SK-N-SH (cell line): ENCODE results near the gene SUN2. TPM values are rescaled to one million over a fixed set of nuclear protein-coding genes. Genes with fewer than 3 reads are reported as not detected.

Experiments
- CTCF ChIA-PET: fragments of 300-600, 350-600 bp; formaldehyde crosslinking; extraction: SDS; loops from one replicate; lab custom pipeline; 2021; lab: Yijun Ruan, JAX
- POLR2A ChIA-PET: fragments of 350-600 bp; sonication (Branson Sonifier 250); formaldehyde crosslinking; extraction: SDS; loops from one replicate; lab custom pipeline; 2020; ENCODE audit warnings: antibody characterized with exemption, inconsistent platforms; lab: Yijun Ruan, JAX
- DNase-seq: peaks from one replicate; pipeline ENCODE4 v3.0.0; 2012
- H2AFZ ChIP-seq: fragments of 200-600 bp; sonication (generic); 2 replicates; pipeline ENCODE4 v1.8.1; 2016; ENCODE audit warnings: antibody characterized with exemption, mild to moderate bottlenecking, low read depth
- H3F3A ChIP-seq: fragments of 200-600 bp; sonication (generic); replicated peaks from 2 replicates; pipeline ENCODE3; 2016; ENCODE audit warnings: antibody characterized with exemption, mild to moderate bottlenecking; ENCODE audit not compliant: insufficient read depth
- H3K27ac ChIP-seq, 2 experiments: fragments of 200-500 bp in 1 of 2; fragments of 200-600 bp in 1 of 2; sonication (Bioruptor generic) in 1 of 2; sonication (generic), shearing (Covaris generic) in 1 of 2; 2 replicates each; pipeline versions ENCODE4 v1.5.1 to v1.6.1; 2014 to 2016; ENCODE audit warnings: low read depth in 2 of 2, inconsistent platforms in 1 of 2, low read length in 1 of 2, mild to moderate bottlenecking in 1 of 2, mixed read lengths in 1 of 2
- H3K27me3 ChIP-seq: fragments of 200-600 bp; sonication (generic), shearing (Covaris generic); 2 replicates; pipeline ENCODE4 v1.6.1; 2016; ENCODE audit warnings: mixed run types; ENCODE audit not compliant: insufficient read depth
- H3K36me3 ChIP-seq, 2 experiments: fragments of 200-500 bp in 1 of 2; fragments of 200-600 bp in 1 of 2; sonication (Bioruptor generic) in 1 of 2; sonication (generic) in 1 of 2; replicated peaks in 1 of 2; 2 replicates each; pipeline versions ENCODE3 to v1.5.1; 2014 to 2016; ENCODE audit warnings: low read length in 1 of 2, mild to moderate bottlenecking in 1 of 2; ENCODE audit not compliant: insufficient read depth in 2 of 2, control insufficient read depth in 1 of 2
- H3K4me1 ChIP-seq, 2 experiments: fragments of 200-500 bp in 1 of 2; fragments of 200-600 bp in 1 of 2; sonication (Bioruptor generic) in 1 of 2; sonication (generic), shearing (Covaris generic) in 1 of 2; 2 replicates each; pipeline versions ENCODE4 v1.5.1 to v1.6.1; 2014 to 2016; ENCODE audit warnings: low read depth in 1 of 2, low read length in 1 of 2, mixed run types in 1 of 2; ENCODE audit not compliant: insufficient read depth in 2 of 2, control insufficient read depth in 1 of 2
- H3K4me2 ChIP-seq: fragments of 200-600 bp; sonication (generic), shearing (Covaris generic); 2 replicates; pipeline ENCODE4 v1.6.1; 2017; ENCODE audit warnings: mixed run types
- H3K4me3 ChIP-seq, 2 experiments: fragments of 200-500 bp in 1 of 2; fragments of 200-600 bp in 1 of 2; sonication (Bioruptor generic) in 1 of 2; sonication (generic), shearing (Covaris generic) in 1 of 2; 2 replicates each; pipeline versions ENCODE4 v1.5.1 to v1.8.1; 2014 to 2016; ENCODE audit warnings: low read depth in 2 of 2, inconsistent platforms in 1 of 2, low read length in 1 of 2, mild to moderate bottlenecking in 1 of 2, mixed read lengths in 1 of 2, moderate library complexity in 1 of 2
- H3K79me2 ChIP-seq: fragments of 200-600 bp; sonication (generic); 2 replicates; pipeline ENCODE4 v1.8.1; 2017; ENCODE audit warnings: mild to moderate bottlenecking; ENCODE audit not compliant: insufficient read depth
- H3K9ac ChIP-seq: fragments of 200-600 bp; sonication (generic); 2 replicates; pipeline ENCODE4 v1.6.1; 2017; ENCODE audit warnings: mixed run types
- H3K9me2 ChIP-seq: fragments of 200-600 bp; sonication (generic); 2 replicates; pipeline ENCODE4 v1.6.1; 2017; ENCODE audit warnings: mixed run types
- H3K9me3 ChIP-seq: fragments of 200-600 bp; sonication (generic); 2 replicates; pipeline ENCODE4 v1.6.1; 2017; ENCODE audit warnings: mixed run types, mild to moderate bottlenecking, moderate library complexity
- H4K20me1 ChIP-seq: fragments of 200-600 bp; sonication (generic); 2 replicates; pipeline ENCODE4 v1.6.1; 2017; ENCODE audit warnings: mild to moderate bottlenecking, mixed run types; ENCODE audit not compliant: insufficient read depth
- FOSL2 ChIP-seq: IDR thresholded peaks from 2 replicates; pipeline ENCODE4 v1.4.0; 2012; ENCODE audit warnings: low read depth, mild to moderate bottlenecking, moderate library complexity, borderline replicate concordance
- FOXJ3 ChIP-seq: sonication (generic); formaldehyde crosslinking; IDR thresholded peaks from 2 replicates; pipeline ENCODE4 v1.5.1; 2020; ENCODE audit warnings: mild to moderate bottlenecking, missing genetic modification reagents
- GATA2 ChIP-seq: sonication (generic); formaldehyde crosslinking; IDR thresholded peaks from 2 replicates; pipeline ENCODE4 v1.5.0; 2020; ENCODE audit warnings: mild to moderate bottlenecking, missing genetic modification reagents
- JUND ChIP-seq: IDR thresholded peaks from 2 replicates; pipeline ENCODE4 v1.4.0; 2012
- RXRA ChIP-seq: IDR thresholded peaks from 2 replicates; pipeline ENCODE4 v1.4.0; 2012; ENCODE audit warnings: low read depth, mild to moderate bottlenecking, borderline replicate concordance
- WGBS: methylation state at CpG from one replicate; pipeline ENCODE4 v1.1.6; 2017; ENCODE audit warnings: low lambda C conversion rate; 5-methylcytosine and 5-hydroxymethylcytosine counted together
- polyA plus RNA-seq, 3 experiments: library from polyadenylated mRNA; depleted of rRNA; stranded (reverse); fragments of >200 nt; gene quantifications; 2 replicates each; pipeline ENCODE4 v1.2.3, GENCODE V29; 2012
- TF ChIP-seq, protein P1 (sequence below): fragments of 200-600 bp; sonication (generic); IDR thresholded peaks from 2 replicates; pipeline ENCODE4 v1.6.1; 2017; ENCODE audit warnings: antibody characterized with exemption, mild to moderate bottlenecking, moderate library complexity

The SUN2 gene
- polyA plus RNA-seq, 1 of the 3 experiments (the other 2 are of a cell fraction): 10.2 TPM

DNA sequence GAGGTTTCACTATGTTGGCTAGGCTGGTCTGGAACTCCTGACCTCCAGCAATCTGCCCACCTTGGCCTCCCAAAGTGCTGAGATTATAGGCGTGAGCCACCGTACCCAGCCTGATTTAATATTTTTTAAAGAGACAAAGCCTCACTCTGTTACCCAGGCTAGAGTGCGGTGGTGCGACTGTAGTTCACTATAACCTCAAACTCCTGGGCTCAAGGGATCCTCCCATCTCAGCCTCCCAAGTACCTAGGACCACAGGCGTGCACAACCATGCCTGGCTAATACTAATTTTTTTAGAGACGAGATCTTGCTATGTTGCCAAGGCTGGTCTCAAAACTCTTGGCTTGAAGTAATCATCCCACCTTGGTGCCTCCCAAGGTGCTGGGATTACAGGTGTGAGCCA is 36.6 kb downstream of the SUN2 start:
- H3K79me2 ChIP-seq: peaks cover 13% of the 10 kb centered on the region; the same call in 1 of the 2 replicates
- no peak overlapping the region for H3K4me3 ChIP-seq
- peak overlapping the region in 1 of 2 experiments; percentile 64; a peak in 1 of 4 replicates for H3K27ac ChIP-seq
- no peak for DNase-seq
- ChIA-PET CTCF (interaction anchor here (4.7 kb wide), 1 partner anchor 14 kb away, joined by 15 read pairs; no protein-coding TSS in a partner anchor), POLR2A (no interaction called here)
- H3F3A ChIP-seq: peaks cover 6% of the 10 kb centered on the region
- H4K20me1 ChIP-seq: no peaks in the 10 kb centered on the region
- WGBS: 88% methylated on average over 5 of the region's 6 CpGs
- no peaks in the 10 kb centered on the region for H3K27me3 ChIP-seq
- H3K9me2 ChIP-seq: no peaks in the 10 kb centered on the region
- TF ChIP-seq FOXJ3: no peak
- no peak for TF ChIP-seq FOSL2
- TF ChIP-seq, protein P1, sequence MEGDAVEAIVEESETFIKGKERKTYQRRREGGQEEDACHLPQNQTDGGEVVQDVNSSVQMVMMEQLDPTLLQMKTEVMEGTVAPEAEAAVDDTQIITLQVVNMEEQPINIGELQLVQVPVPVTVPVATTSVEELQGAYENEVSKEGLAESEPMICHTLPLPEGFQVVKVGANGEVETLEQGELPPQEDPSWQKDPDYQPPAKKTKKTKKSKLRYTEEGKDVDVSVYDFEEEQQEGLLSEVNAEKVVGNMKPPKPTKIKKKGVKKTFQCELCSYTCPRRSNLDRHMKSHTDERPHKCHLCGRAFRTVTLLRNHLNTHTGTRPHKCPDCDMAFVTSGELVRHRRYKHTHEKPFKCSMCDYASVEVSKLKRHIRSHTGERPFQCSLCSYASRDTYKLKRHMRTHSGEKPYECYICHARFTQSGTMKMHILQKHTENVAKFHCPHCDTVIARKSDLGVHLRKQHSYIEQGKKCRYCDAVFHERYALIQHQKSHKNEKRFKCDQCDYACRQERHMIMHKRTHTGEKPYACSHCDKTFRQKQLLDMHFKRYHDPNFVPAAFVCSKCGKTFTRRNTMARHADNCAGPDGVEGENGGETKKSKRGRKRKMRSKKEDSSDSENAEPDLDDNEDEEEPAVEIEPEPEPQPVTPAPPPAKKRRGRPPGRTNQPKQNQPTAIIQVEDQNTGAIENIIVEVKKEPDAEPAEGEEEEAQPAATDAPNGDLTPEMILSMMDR: no peak
- H3K9me3 ChIP-seq: no peaks in the 10 kb centered on the region
- H3K9ac ChIP-seq: no peak overlapping the region
- no peaks in the 10 kb centered on the region; a peak in 1 of 4 replicates for H3K4me1 ChIP-seq
- no peak overlapping the region for H3K4me2 ChIP-seq
- no peak overlapping the region for H2AFZ ChIP-seq
- peaks cover 0 to 11% of the 10 kb centered on the region in 2 experiments for H3K36me3 ChIP-seq

DNA sequence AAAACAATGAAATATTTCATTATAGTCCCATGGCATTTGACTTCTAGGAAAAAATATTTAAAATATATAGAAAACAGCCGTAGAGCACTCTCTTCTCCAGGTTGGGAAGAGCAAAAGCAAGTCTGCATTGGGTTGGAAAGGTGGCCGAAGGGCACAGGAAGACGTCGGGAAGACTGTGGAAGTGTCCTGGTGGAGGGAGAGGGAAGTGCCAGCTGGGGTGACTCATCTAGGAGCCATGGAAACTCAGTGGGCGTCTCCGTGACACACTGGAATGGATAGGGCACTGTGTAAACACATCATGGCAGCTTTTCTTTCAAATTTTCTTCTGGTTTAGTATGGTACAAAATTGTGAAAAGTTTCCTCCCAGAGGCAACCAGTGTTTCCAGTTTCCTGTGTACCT is 37.4 kb downstream of the SUN2 start:
- peaks cover 21% of the 10 kb centered on the region; the same call in 1 of the 2 replicates for H3K79me2 ChIP-seq
- TF ChIP-seq RXRA (no peak), GATA2 (CRISPR knock-in tag) (no peak), JUND (0 out of 2 replicates have a peak, but pooled peaks have one; percentile 17), FOSL2 (peak; percentile 62)
- TF ChIP-seq, protein P1: peak; percentile 46
- no peak overlapping the region for H3K4me3 ChIP-seq
- 0 out of 2 replicates have a peak overlapping the region, but pooled peaks have one; percentile 33 for H3K4me2 ChIP-seq
- no peaks in the 10 kb centered on the region for H4K20me1 ChIP-seq
- DNase-seq: peak; percentile 45
- H3K9me2 ChIP-seq: no peaks in the 10 kb centered on the region
- POLR2A ChIA-PET: no interaction called here
- H3K36me3 ChIP-seq: peaks cover 0 to 9% of the 10 kb centered on the region in 2 experiments
- H3K9me3 ChIP-seq: no peaks in the 10 kb centered on the region
- no peaks in the 10 kb centered on the region; a peak in 1 of 4 replicates for H3K4me1 ChIP-seq
- WGBS: 21% methylated on average over 6 of the region's 6 CpGs
- no peak overlapping the region for H2AFZ ChIP-seq
- H3K27me3 ChIP-seq: no peaks in the 10 kb centered on the region
- CTCF ChIA-PET: interaction anchor here (1.3 to 4.7 kb wide), 2 partner anchors 14 to 48 kb away, joined by 3 to 15 read pairs; no protein-coding TSS in a partner anchor
- peak overlapping the region in 1 of 2 experiments; percentile 64; a peak in 2 of 4 replicates for H3K27ac ChIP-seq
- peaks cover 6% of the 10 kb centered on the region for H3F3A ChIP-seq
- H3K9ac ChIP-seq: no peak overlapping the region
